ENCODE results near the gene NPPA. TPM values are rescaled to one million over a fixed set of nuclear protein-coding genes. Genes with fewer than 3 reads are reported as not detected.

Gene NPPA
- total and polyA plus RNA-seq, 9 of the 15 experiments (the other 6 are each of a cell fraction or from before 2014, with no cell fraction given): not detected

DNA sequence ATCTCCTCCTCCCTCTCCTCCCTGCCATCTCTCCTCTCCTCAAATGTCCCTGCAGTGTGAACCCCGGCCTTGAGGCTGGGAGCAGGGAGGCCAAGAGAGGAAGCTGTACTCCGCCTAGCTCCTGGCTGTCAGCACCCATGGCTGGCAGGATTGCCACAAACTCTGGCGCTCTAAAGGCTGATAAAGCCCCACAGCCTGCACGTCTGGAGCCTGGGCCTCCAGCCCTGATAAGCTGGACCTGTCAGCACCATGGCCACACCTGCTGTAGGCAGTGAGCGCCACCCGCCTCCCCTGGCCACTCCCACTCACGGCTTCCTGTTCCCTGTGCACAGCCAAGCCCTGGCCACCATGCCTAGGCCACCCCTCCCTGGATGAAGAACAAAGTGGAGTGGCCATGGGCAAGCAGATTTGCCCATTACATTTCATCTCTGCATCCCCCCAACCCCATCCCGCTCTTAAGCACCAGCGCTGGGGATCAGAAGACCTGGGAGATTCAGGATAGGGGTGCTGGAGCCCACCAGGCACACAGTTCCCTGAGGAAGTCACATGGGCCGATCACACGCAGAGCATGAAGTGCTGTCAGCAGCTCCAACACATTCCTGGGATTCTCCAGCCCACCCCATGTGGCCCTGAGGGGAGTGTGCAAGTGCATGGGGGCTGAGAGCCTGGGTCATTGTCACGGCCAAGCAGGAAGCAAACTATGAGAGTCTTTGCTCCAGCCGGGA is 35.4 kb upstream of the NPPA start (continued):
- TF ChIP-seq ZNF239 (CRISPR knock-in tag; IDR thresholded peaks at IDR 0.05) (peak; percentile 67), PHTF2 (CRISPR knock-in tag; IDR thresholded peaks at IDR 0.05) (no peak), ZNF212 (CRISPR knock-in tag; IDR thresholded peaks at IDR 0.05) (no peak), ZNF584 (CRISPR knock-in tag; IDR thresholded peaks at IDR 0.05; ENCODE audit: low read depth) (peak; percentile 90), KDM1A (IDR thresholded peaks at IDR 0.05) (peak; percentile 80), ARID4B (CRISPR knock-in tag; IDR thresholded peaks at IDR 0.05) (no peak), GATAD2B (IDR thresholded peaks at IDR 0.05; ENCODE audit: borderline replicate concordance) (peak; percentile 96), POLR2H (tag; IDR thresholded peaks at IDR 0.05; ENCODE audit: low read depth) (no peak), ZNF444 (CRISPR knock-in tag; IDR thresholded peaks at IDR 0.05) (no peak)
- TF ChIP-seq, protein P1, sequence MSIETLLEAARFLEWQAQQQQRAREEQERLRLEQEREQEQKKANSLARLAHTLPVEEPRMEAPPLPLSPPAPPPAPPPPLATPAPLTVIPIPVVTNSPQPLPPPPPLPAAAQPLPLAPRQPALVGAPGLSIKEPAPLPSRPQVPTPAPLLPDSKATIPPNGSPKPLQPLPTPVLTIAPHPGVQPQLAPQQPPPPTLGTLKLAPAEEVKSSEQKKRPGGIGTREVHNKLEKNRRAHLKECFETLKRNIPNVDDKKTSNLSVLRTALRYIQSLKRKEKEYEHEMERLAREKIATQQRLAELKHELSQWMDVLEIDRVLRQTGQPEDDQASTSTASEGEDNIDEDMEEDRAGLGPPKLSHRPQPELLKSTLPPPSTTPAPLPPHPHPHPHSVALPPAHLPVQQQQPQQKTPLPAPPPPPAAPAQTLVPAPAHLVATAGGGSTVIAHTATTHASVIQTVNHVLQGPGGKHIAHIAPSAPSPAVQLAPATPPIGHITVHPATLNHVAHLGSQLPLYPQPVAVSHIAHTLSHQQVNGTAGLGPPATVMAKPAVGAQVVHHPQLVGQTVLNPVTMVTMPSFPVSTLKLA (conservative IDR thresholded peaks at IDR 0.05): peak; percentile 73 to 87
- TF ChIP-seq, protein P2, sequence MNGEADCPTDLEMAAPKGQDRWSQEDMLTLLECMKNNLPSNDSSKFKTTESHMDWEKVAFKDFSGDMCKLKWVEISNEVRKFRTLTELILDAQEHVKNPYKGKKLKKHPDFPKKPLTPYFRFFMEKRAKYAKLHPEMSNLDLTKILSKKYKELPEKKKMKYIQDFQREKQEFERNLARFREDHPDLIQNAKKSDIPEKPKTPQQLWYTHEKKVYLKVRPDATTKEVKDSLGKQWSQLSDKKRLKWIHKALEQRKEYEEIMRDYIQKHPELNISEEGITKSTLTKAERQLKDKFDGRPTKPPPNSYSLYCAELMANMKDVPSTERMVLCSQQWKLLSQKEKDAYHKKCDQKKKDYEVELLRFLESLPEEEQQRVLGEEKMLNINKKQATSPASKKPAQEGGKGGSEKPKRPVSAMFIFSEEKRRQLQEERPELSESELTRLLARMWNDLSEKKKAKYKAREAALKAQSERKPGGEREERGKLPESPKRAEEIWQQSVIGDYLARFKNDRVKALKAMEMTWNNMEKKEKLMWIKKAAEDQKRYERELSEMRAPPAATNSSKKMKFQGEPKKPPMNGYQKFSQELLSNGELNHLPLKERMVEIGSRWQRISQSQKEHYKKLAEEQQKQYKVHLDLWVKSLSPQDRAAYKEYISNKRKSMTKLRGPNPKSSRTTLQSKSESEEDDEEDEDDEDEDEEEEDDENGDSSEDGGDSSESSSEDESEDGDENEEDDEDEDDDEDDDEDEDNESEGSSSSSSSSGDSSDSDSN (IDR thresholded peaks at IDR 0.05; ENCODE audit: borderline replicate concordance in 1 of 2, low read depth in 2 of 2, low read length in 2 of 2): peak; percentile 94 to 100
- TF ChIP-seq, protein P3, sequence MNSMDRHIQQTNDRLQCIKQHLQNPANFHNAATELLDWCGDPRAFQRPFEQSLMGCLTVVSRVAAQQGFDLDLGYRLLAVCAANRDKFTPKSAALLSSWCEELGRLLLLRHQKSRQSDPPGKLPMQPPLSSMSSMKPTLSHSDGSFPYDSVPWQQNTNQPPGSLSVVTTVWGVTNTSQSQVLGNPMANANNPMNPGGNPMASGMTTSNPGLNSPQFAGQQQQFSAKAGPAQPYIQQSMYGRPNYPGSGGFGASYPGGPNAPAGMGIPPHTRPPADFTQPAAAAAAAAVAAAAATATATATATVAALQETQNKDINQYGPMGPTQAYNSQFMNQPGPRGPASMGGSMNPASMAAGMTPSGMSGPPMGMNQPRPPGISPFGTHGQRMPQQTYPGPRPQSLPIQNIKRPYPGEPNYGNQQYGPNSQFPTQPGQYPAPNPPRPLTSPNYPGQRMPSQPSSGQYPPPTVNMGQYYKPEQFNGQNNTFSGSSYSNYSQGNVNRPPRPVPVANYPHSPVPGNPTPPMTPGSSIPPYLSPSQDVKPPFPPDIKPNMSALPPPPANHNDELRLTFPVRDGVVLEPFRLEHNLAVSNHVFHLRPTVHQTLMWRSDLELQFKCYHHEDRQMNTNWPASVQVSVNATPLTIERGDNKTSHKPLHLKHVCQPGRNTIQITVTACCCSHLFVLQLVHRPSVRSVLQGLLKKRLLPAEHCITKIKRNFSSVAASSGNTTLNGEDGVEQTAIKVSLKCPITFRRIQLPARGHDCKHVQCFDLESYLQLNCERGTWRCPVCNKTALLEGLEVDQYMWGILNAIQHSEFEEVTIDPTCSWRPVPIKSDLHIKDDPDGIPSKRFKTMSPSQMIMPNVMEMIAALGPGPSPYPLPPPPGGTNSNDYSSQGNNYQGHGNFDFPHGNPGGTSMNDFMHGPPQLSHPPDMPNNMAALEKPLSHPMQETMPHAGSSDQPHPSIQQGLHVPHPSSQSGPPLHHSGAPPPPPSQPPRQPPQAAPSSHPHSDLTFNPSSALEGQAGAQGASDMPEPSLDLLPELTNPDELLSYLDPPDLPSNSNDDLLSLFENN (IDR thresholded peaks at IDR 0.05; ENCODE audit: low read depth in 2 of 2, low read length in 2 of 2): peak in 1 of 2 experiments; percentile 94; a peak in 2 of 4 replicates
- TF ChIP-seq, protein P4, sequence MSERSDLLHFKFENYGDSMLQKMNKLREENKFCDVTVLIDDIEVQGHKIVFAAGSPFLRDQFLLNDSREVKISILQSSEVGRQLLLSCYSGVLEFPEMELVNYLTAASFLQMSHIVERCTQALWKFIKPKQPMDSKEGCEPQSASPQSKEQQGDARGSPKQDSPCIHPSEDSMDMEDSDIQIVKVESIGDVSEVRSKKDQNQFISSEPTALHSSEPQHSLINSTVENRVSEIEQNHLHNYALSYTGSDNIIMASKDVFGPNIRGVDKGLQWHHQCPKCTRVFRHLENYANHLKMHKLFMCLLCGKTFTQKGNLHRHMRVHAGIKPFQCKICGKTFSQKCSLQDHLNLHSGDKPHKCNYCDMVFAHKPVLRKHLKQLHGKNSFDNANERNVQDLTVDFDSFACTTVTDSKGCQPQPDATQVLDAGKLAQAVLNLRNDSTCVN (CRISPR knock-in tag; IDR thresholded peaks at IDR 0.05): no peak

Data from K562 (cell line).